Esophagus squamous epithelium (tissue), 5 donors: Measurements from ENCODE around the gene SIMC1. TPM values are rescaled to one million over a fixed set of nuclear protein-coding genes. Genes with fewer than 3 reads are reported as not detected.

ENCODE experiments used
- DNase-seq: peaks from one replicate; lab custom pipeline; 2025; lab: John Stamatoyannopoulos, UW
- H3K27ac ChIP-seq, 4 donors: fragments of 200-600 bp; sonication (generic); one replicate each; pipeline ENCODE4 v1.5.1; 2016 to 2019; ENCODE audit warnings: mild to moderate bottlenecking in 1 of 4
- H3K27me3 ChIP-seq, 4 donors: fragments of 200-600 bp; sonication (generic); 1 replicate in 3 of 4; 2 replicates in 1 of 4; pipeline versions ENCODE4 v1.5.1 to v1.6.0; 2017 to 2021; ENCODE audit warnings: antibody characterized with exemption in 1 of 4
- H3K36me3 ChIP-seq, 3 donors: fragments of 200-600 bp; sonication (generic); one replicate each; pipeline ENCODE4 v1.5.1; 2016 to 2019
- H3K4me1 ChIP-seq, 3 donors: fragments of 200-600 bp; sonication (generic); one replicate each; pipeline ENCODE4 v1.5.1; 2017 to 2019
- H3K4me3 ChIP-seq, 4 donors: fragments of 200-600 bp; sonication (generic); 1 replicate in 3 of 4; 2 replicates in 1 of 4; pipeline ENCODE4 v1.5.1; 2016 to 2019; ENCODE audit warnings: mild to moderate bottlenecking in 2 of 4, moderate library complexity in 1 of 4
- H3K9me3 ChIP-seq, 3 donors: fragments of 200-600 bp; sonication (generic); one replicate each; pipeline ENCODE4 v1.5.1; 2016 to 2019
- POLR2A ChIP-seq, 4 donors: fragments of 450-650 bp; IDR thresholded peaks; one replicate each; pipeline ENCODE4 v1.6.1; 2017; ENCODE audit warnings: antibody characterized with exemption in 4 of 4, mild to moderate bottlenecking in 4 of 4, moderate library complexity in 3 of 4
- whole genome bisulfite sequencing, 2 donors: methylation state at CpG; one replicate each; pipeline ENCODE4 v1.1.5; 2018; 5-methylcytosine and 5-hydroxymethylcytosine counted together
- intact Hi-C: fragments of 100-400 bp; cut with DNase I; formaldehyde crosslinking; loops from one replicate; pipeline ENCODE4 v1.15.0; 2022
- total RNA-seq, 4 donors: library from RNA; depleted of rRNA; stranded (reverse); fragments of >200 nt; gene quantifications; one replicate each; pipeline ENCODE4 v1.1.0, GENCODE V29; 2016
- TF ChIP-seq, protein P1 (sequence below), 6 experiments: fragments of 450-650 bp in 4 of 6; fragments of 200-600 bp in 2 of 6; sonication (generic) in 2 of 6; IDR thresholded peaks; one replicate each; pipeline ENCODE4 v1.5.1; 2016 to 2019; ENCODE audit warnings: antibody characterized with exemption in 6 of 6, mild to moderate bottlenecking in 4 of 6, moderate library complexity in 4 of 6
- donor health status: DM: yes; HTN: yes; CAD: no.

Gene SIMC1
- total RNA-seq, 4 donors from 2014 or later, result 2.2 to 11.4 (median 5.6) TPM

DNA sequence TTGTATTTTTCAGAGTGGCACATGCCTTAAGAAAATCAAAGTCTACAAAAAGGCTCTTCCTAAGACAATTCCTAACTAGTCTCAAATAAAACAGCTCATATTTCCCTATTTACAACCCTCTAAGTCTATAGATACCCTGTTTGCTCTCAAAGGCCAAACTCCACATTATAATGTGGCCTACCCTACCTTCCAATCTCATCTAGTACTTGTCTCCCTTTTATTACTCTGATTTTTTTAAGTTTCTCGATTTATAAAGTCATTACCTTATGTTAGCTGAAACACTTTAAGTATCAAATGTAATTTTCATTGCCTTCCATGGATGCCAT, 103.9 kb downstream of the SIMC1 start:
- WGBS, 2 donors, result 79 to 95% methylated on average over 1 of the region's 1 CpG
- H3K4me3 ChIP-seq, result no peak overlapping the region
- H3K9me3 ChIP-seq, result no peaks in the 10 kb centered on the region
- no peak overlapping the region for H3K27ac ChIP-seq
- TF ChIP-seq POLR2A (IDR thresholded peaks at IDR 0.05), result no peak
- TF ChIP-seq, protein P1, sequence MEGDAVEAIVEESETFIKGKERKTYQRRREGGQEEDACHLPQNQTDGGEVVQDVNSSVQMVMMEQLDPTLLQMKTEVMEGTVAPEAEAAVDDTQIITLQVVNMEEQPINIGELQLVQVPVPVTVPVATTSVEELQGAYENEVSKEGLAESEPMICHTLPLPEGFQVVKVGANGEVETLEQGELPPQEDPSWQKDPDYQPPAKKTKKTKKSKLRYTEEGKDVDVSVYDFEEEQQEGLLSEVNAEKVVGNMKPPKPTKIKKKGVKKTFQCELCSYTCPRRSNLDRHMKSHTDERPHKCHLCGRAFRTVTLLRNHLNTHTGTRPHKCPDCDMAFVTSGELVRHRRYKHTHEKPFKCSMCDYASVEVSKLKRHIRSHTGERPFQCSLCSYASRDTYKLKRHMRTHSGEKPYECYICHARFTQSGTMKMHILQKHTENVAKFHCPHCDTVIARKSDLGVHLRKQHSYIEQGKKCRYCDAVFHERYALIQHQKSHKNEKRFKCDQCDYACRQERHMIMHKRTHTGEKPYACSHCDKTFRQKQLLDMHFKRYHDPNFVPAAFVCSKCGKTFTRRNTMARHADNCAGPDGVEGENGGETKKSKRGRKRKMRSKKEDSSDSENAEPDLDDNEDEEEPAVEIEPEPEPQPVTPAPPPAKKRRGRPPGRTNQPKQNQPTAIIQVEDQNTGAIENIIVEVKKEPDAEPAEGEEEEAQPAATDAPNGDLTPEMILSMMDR (IDR thresholded peaks at IDR 0.05), result no peak
- no peaks in the 10 kb centered on the region for H3K27me3 ChIP-seq
- H3K4me1 ChIP-seq, result no peaks in the 10 kb centered on the region
- no peak for DNase-seq
- intact Hi-C loops, result no loop called here
- H3K36me3 ChIP-seq, result peaks cover 0 to 77% (median 17%) of the 10 kb centered on the region in 3 donors

DNA sequence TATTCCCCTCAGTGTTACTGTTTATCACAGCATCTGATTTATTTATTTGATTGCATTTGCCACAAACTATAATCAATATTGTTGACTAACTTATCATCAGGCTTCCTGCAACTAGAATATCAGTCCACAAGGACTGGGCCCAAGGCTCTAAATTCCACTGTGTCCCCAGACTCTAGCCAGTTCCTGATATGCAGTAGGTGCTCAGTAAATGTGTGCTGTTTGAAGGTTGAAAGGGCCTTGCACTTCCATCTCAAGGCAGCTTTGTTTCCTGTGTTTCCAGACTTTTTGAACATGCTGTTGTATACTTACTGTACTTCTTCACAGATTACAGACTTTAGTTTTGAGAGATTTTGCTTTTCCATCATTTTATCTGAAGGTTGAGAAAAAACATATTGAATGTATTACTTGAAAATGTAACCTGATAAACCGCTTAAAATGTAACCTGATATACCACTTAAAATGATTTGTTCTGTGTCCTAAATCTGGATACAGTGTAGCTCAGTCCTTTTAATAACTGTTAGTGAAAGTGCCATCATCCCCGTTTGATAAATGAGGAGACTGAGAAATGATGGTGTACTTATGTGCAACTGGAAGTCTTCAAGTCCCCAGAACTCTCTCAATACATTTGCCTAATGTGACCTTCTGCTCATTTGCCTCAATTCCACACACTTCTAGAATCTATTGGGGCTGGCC, 104.7 kb downstream of the SIMC1 start:
- TF ChIP-seq POLR2A (IDR thresholded peaks at IDR 0.05), result no peak
- TF ChIP-seq, protein P1 (IDR thresholded peaks at IDR 0.05), result no peak
- H3K4me3 ChIP-seq, result no peak overlapping the region
- 48 to 56% methylated on average over 2 of the region's 2 CpGs for WGBS, 2 donors
- no peaks in the 10 kb centered on the region for H3K27me3 ChIP-seq
- no peaks in the 10 kb centered on the region for H3K9me3 ChIP-seq
- H3K27ac ChIP-seq, result no peak overlapping the region
- DNase-seq, result no peak
- no peaks in the 10 kb centered on the region for H3K4me1 ChIP-seq
- H3K36me3 ChIP-seq, result peaks cover 5 to 77% (median 25%) of the 10 kb centered on the region in 3 donors
- intact Hi-C loops, result no loop called here

- H3K9me3 ChIP-seq, result no peaks in the 10 kb centered on the region
- DNase-seq, result no peak
- H3K4me1 ChIP-seq, result peaks cover 0 to 6% (median 0%) of the 10 kb centered on the region in 3 donors
- H3K27ac ChIP-seq, result no peak overlapping the region
- intact Hi-C loops, result no loop called here
- H3K36me3 ChIP-seq, result peaks cover 11 to 100% (median 70%) of the 10 kb centered on the region in 3 donors
- no peaks in the 10 kb centered on the region for H3K27me3 ChIP-seq
- 97 to 98% methylated on average over 8 of the region's 8 CpGs for WGBS, 2 donors
- H3K4me3 ChIP-seq, result no peak overlapping the region
- no peak for TF ChIP-seq POLR2A (IDR thresholded peaks at IDR 0.05)
- TF ChIP-seq, protein P1 (IDR thresholded peaks at IDR 0.05), result no peak
These were observed 112.2 kb downstream of the SIMC1 start for GRCh38 chr5:176350416-176350815.

DNA sequence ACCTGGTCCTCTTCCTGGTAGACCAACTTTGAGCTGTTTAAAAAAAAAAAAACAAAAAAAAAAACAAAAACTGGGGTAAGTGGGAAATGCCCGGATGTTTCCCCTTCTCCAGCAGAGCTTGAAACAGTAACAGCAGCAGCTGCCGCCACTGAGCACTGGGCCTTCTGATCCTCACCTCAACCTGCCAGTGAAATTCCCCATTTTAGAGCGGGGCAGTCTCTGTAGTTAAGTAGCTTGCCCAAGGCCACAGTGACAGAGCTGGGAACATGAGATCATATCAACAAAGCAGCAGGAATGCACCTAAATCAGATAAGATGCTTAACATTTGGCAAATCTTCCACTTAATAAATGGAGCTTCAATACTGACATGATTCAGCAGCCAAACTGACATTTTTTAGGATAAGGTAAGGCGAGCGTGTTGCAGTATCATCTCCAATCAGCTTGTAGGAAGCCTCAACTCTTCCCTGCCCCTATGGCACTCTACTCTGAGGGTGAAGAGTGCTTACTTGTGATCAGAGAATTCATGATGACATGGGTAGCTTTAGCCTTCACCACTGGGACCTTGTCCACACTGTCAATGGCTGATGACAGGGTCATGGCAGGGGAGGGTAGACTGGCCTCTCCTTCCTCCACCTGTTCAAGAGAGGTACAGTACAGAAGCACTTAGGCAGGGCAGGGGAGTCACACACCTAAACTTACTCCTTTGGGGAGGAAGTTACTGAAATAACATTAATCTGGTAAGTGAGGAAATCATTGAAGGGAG, 114.1 kb downstream of the SIMC1 start:
- WGBS, 2 donors, result 82 to 96% methylated on average over 5 of the region's 5 CpGs
- Histone ChIP-seq H3K27ac (no peak overlapping the region), H3K4me3 (no peak overlapping the region), H3K36me3 (peaks cover 10 to 100% (median 67%) of the 10 kb centered on the region in 3 donors), H3K4me1 (peaks cover 0 to 21% (median 0%) of the 10 kb centered on the region in 3 donors), H3K9me3 (no peaks in the 10 kb centered on the region), H3K27me3 (no peaks in the 10 kb centered on the region)
- DNase-seq, result no peak
- TF ChIP-seq POLR2A (IDR thresholded peaks at IDR 0.05), result no peak
- TF ChIP-seq, protein P1 (IDR thresholded peaks at IDR 0.05), result no peak
- intact Hi-C loops, result no loop called here

- no peak overlapping the region for H3K27ac ChIP-seq
- no peak for DNase-seq
- peaks cover 6 to 100% (median 58%) of the 10 kb centered on the region in 3 donors for H3K36me3 ChIP-seq
- H3K27me3 ChIP-seq, result no peaks in the 10 kb centered on the region
- no peak for TF ChIP-seq POLR2A (IDR thresholded peaks at IDR 0.05)
- TF ChIP-seq, protein P1 (IDR thresholded peaks at IDR 0.05), result no peak
- H3K4me3 ChIP-seq, result no peak overlapping the region
- intact Hi-C loops, result no loop called here
- 88 to 90% methylated on average over 4 of the region's 4 CpGs for WGBS, 2 donors
- no peaks in the 10 kb centered on the region for H3K9me3 ChIP-seq
- H3K4me1 ChIP-seq, result peaks cover 0 to 28% (median 2%) of the 10 kb centered on the region in 3 donors
These were observed 115.3 kb downstream of the SIMC1 start for GRCh38 chr5:176353533-176353932.
